Skeletal muscle satellite cell (primary cell): Measurements from ENCODE around the gene TTC7B.

Source experiments
- H3K27me3 ChIP-seq: 2 replicates; pipeline ENCODE4 v1.7.0; 2013; ENCODE audit warnings: low read length; ENCODE audit not compliant: control insufficient read depth, insufficient read depth
- H3K36me3 ChIP-seq: 2 replicates; pipeline ENCODE4 v1.7.0; 2013; ENCODE audit warnings: mild to moderate bottlenecking, control low read depth, low read length; ENCODE audit not compliant: insufficient read depth
- H3K4me1 ChIP-seq: 2 replicates; pipeline ENCODE4 v1.7.0; 2013; ENCODE audit warnings: low read length; ENCODE audit not compliant: control insufficient read depth, insufficient read depth
- H3K4me2 ChIP-seq: 2 replicates; pipeline ENCODE4 v1.7.0; 2013; ENCODE audit warnings: mild to moderate bottlenecking, low read length
- H3K4me3 ChIP-seq: 2 replicates; pipeline ENCODE4 v1.7.0; 2013; ENCODE audit warnings: low read length
- H3K9ac ChIP-seq: 2 replicates; pipeline ENCODE4 v1.7.0; 2013; ENCODE audit warnings: mild to moderate bottlenecking, low read depth, low read length, moderate library complexity
- H3K9me3 ChIP-seq: replicated peaks from 2 replicates; pipeline ENCODE4 v1.7.0; 2013; ENCODE audit warnings: mild to moderate bottlenecking, control low read depth, low read length

Gene TTC7B

DNA sequence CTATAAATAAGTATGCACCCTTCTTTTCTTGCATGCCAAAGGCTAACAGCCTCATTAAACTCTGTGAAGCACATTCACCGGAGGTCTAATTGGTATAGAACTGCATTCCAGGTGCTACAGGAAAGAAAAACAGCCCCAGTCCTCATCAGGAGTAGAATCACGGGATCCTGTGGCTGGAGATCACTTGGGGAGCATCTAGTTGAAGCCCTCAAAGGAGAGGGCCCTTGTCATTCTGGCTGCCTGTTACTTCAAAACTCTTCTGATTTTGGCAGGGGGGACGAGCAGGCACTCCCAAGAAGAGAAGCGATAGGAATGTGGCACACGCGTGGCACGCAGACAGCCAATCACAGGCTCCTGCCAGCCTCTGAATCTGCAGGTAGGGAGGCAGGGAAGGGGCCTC is 154.4 kb downstream of the TTC7B start:
- no peaks in the 10 kb centered on the region for H3K9me3 ChIP-seq
- H3K27me3 ChIP-seq = no peaks in the 10 kb centered on the region
- no peaks in the 10 kb centered on the region for H3K4me1 ChIP-seq
- no peak overlapping the region for H3K4me3 ChIP-seq
- peaks cover 3% of the 10 kb centered on the region for H3K36me3 ChIP-seq
- H3K4me2 ChIP-seq = no peak overlapping the region
- H3K9ac ChIP-seq = no peak overlapping the region

DNA sequence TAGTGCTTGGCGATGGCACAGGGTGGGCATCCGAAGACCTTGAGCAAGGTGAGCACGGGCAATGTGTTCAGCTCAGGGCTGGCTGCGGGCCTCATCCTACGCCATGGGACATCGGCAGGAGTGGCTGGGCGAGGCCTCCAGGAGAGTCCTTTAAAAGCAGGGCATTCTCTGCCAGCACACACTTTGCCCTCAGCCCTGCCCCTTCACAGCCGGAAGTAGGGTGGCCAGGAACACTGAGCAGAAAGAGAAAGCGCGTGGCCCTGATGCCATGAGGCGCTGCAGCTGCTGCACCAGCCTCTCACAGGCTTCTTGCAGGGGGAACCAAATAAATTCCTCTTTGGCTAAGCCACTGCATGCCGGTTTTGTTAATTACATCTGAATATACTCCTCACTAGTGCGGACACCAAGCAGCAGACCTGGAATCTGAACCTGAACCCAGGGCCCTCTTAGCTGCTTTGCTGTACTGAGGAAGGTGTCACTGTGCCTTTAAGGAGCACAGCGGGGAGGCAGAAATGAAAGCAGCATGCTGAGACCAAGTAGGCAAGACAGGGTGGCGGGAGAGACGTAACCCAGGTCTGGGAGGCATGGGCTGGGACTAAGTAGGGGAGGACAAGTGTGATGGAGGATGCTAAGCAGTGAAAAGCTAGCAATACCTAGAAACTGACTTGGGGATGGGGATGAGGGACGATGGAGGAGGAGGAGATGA is 155.2 kb downstream of the TTC7B start:
- H3K27me3 ChIP-seq = no peaks in the 10 kb centered on the region
- no peak overlapping the region for H3K4me3 ChIP-seq
- H3K4me2 ChIP-seq = no peak overlapping the region
- H3K9me3 ChIP-seq = no peaks in the 10 kb centered on the region
- H3K9ac ChIP-seq = no peak overlapping the region
- H3K36me3 ChIP-seq = peaks cover 3% of the 10 kb centered on the region
- H3K4me1 ChIP-seq = no peaks in the 10 kb centered on the region

DNA sequence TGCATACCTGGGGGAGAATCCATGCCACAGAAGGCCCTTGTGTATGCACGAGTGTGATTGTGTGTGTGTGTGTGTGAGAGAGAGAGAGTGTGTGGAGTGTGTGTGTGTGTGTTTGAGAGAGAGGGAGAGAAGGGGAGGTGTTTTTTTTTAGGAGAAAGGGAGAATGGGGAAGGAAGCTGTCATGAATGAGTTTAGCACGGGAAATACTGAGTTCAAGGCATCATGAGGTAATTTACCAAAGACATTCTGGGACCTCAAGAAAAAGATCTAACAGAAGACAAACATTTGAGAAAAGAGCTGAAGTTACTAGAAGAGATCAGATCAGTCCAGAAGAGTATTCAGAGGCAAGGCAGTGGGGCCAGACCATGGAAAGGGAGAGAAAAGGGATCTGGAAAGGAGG is 157.1 kb downstream of the TTC7B start:
- no peaks in the 10 kb centered on the region for H3K9me3 ChIP-seq
- H3K4me2 ChIP-seq = no peak overlapping the region
- H3K9ac ChIP-seq = no peak overlapping the region
- no peak overlapping the region for H3K4me3 ChIP-seq
- peaks cover 6% of the 10 kb centered on the region for H3K4me1 ChIP-seq
- peaks cover 5% of the 10 kb centered on the region for H3K36me3 ChIP-seq
- no peaks in the 10 kb centered on the region for H3K27me3 ChIP-seq

DNA sequence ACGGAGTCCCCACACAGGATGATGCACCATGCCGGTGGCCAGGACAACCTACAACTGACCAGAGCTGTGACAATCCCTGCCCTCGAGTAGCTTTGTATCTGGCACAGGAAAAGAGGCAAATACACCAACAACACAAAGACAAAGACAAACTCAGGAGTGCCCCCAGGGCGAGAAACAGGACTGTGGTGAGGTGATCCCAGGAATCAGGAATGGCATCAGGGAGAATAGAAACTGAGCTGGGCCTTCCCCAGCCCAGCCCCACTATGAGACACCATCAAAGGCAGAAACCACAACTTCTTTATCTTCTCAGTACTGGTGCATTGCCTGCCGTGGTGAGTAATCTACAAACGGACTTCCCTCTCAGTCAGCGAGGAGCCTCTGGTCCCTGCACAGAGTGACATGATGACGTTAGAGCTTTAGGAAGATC is 157.7 kb downstream of the TTC7B start:
- Histone ChIP-seq H3K9ac (no peak overlapping the region), H3K4me1 (peaks cover 6% of the 10 kb centered on the region), H3K4me2 (no peak overlapping the region), H3K27me3 (no peaks in the 10 kb centered on the region), H3K9me3 (no peaks in the 10 kb centered on the region), H3K4me3 (no peak overlapping the region), H3K36me3 (peaks cover 5% of the 10 kb centered on the region)

DNA sequence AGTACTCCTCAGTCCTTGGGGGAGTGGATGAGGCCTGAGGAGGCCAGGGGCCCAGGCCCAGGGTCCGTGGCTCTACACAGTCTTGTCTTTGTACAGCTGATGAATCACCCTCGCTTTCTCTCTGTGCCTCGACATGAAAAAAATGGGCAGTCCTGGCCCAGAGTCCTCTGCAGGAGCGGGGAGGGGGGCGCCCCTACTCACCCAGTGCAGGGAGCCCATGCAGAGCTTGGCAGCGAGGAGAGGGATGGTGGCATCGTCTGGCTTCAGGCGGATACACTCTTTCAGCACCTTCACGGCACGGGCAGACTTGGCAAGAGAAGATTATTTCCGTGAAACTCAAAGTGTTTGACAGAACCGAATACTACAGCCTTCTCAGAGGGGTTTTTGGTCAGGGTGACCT is 159.3 kb downstream of the TTC7B start:
- Histone ChIP-seq H3K4me3 (no peak overlapping the region), H3K36me3 (peaks cover 10% of the 10 kb centered on the region), H3K4me1 (peaks cover 6% of the 10 kb centered on the region), H3K9me3 (no peaks in the 10 kb centered on the region), H3K27me3 (no peaks in the 10 kb centered on the region), H3K9ac (no peak overlapping the region), H3K4me2 (no peak overlapping the region)

DNA sequence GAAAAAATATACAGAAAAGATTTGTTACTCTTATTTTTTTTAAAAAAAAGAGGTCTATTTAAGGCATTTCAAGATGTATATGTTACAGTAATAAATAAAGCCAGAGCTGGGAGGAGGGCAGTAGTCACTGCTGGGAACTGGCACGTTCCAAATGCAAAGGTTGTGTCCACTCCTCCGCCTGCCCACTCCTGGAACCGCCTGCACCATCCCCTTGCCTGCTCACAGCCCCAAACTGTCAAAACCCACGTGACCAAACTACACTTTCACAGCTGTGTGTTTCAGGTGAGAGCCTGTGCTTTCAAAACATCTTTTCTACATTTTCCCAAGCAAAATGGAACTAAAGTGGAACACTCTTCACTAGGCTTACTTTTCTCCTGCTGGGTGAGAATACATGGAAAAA is 160.4 kb downstream of the TTC7B start:
- Histone ChIP-seq H3K36me3 (peaks cover 10% of the 10 kb centered on the region), H3K4me3 (no peak overlapping the region), H3K9ac (no peak overlapping the region), H3K27me3 (no peaks in the 10 kb centered on the region), H3K4me2 (no peak overlapping the region), H3K4me1 (peaks cover 6% of the 10 kb centered on the region), H3K9me3 (no peaks in the 10 kb centered on the region)

DNA sequence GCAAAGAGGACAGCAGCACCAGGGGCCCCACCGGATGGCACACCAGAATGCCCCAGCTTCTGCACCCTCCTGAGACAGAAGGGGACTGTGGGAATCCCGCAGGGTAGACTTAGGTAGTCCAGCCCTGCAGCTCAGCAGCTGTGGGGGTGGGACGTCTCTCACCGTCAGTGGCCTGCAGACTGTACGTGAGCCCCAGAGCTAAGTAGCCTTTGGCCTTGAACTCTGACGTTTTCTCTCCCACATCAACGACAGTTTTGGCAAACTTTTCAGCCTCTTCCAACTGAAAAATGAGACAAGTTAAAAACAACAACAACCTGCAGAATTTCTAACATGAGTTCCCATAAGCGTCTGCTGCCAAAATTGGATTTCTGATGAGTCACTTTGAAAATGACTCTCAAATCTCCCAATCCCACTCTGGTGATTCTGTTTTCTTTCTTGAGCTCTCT is 161.4 kb downstream of the TTC7B start:
- H3K9ac ChIP-seq = no peak overlapping the region
- H3K4me1 ChIP-seq = peaks cover 6% of the 10 kb centered on the region
- H3K4me3 ChIP-seq = no peak overlapping the region
- peaks cover 10% of the 10 kb centered on the region for H3K36me3 ChIP-seq
- H3K27me3 ChIP-seq = no peaks in the 10 kb centered on the region
- no peaks in the 10 kb centered on the region for H3K9me3 ChIP-seq
- H3K4me2 ChIP-seq = no peak overlapping the region

DNA sequence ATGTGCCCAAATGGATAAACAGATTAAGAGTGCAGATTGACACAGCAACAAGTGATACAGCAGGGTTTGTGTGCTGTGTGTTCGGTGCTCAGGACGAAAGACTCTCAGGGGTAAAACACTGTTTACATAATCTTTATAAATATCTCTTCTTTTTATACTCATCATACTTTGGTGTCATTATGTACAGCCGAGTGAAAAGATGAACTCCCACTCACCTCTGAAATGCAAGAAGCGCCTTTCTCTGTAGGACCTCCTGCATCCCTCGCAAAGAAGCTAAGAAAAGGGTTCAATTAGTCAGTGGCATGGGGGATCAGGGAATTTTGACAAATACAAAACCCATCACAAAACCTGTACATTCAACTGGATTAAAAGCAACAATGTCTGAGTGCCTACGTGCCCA is 163.6 kb downstream of the TTC7B start:
- H3K9me3 ChIP-seq = no peaks in the 10 kb centered on the region
- no peaks in the 10 kb centered on the region for H3K27me3 ChIP-seq
- no peak overlapping the region for H3K4me3 ChIP-seq
- no peak overlapping the region for H3K4me2 ChIP-seq
- peaks cover 9% of the 10 kb centered on the region for H3K36me3 ChIP-seq
- H3K4me1 ChIP-seq = peaks cover 6% of the 10 kb centered on the region
- no peak overlapping the region for H3K9ac ChIP-seq

DNA sequence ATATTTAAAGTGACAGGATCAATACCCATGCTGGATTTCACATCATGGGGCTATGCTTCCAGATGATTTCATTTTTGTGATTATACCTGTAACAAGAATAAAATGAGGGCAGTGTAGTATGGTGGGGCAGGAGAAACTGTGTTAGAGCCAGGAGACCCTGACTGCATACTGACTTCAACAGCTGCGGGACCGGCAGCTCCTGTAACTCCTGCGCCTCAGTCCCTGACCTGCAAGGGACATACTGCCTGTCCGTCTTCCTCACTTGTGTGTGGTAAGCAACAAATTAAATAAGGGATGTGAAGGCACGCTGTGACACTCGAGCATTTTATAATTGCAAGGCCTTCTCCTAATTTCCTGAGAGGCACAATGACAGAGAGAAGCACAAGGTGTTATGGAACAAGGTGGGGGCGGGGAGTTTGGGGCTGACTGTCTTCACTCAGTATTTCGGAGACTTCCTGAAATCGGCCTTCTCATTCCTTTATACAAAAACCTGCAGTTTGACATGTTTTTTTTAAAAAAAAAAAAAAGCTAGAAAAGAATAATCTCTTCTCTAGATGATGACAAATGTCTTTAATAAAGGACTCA is 164.2 kb downstream of the TTC7B start:
- Histone ChIP-seq H3K36me3 (peaks cover 8% of the 10 kb centered on the region), H3K9ac (no peak overlapping the region), H3K4me1 (peaks cover 6% of the 10 kb centered on the region), H3K9me3 (no peaks in the 10 kb centered on the region), H3K4me3 (no peak overlapping the region), H3K4me2 (no peak overlapping the region), H3K27me3 (no peaks in the 10 kb centered on the region)

DNA sequence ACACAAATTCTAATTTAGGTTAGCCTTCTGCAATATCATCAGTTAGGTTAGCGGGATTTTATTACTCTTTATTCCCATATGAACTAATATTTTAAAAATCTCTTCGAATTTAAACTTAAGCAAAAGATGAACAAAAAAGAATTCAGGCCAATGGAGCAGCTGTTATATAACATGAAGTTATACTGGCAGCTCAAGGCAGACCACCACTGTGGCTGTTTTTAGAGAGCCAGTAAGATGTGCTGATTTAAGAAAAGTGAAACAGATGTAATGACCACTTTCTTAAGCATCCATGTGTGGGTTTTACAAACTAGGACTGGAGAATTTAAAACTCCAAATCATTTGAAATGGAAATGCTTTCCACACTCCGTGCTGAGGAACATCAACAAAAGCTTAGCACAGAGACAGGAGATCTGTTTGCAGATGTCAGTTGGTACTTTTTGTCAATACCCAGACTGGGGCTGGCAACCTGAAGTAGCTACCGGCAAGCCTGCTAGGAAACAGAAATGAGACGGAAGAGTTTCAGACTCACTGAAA is 164.9 kb downstream of the TTC7B start:
- H3K4me3 ChIP-seq = no peak overlapping the region
- H3K4me2 ChIP-seq = no peak overlapping the region
- H3K9ac ChIP-seq = no peak overlapping the region
- H3K36me3 ChIP-seq = peaks cover 8% of the 10 kb centered on the region
- H3K27me3 ChIP-seq = no peaks in the 10 kb centered on the region
- peaks cover 9% of the 10 kb centered on the region for H3K4me1 ChIP-seq
- no peaks in the 10 kb centered on the region for H3K9me3 ChIP-seq

DNA sequence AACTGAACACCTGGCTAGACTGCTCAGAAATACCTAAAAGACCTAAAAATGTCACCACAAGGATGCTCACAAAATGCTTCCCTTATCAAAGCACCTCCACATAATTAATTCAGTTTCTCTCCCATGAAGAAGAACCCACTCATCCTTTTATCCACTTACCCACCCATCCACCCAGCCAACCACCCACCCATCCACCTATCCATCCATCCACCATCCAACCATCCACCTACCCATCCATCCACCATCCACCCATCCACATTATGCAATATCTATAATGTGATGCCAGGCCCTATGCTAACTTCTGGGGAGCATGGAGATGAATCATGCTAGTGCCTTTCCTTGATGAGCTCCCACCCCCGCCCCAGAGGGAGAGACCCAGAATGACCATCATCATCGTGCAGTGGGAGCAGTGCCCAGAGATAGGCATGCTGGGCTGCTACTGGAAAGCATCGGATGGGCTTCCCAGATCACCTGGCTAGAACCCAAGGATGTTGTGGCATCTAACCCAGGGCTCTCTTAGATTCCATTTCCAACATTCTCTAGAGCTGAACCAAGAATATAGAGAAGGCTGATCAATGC is 166.6 kb downstream of the TTC7B start:
- peaks cover 7% of the 10 kb centered on the region for H3K36me3 ChIP-seq
- H3K9me3 ChIP-seq = no peaks in the 10 kb centered on the region
- peaks cover 19% of the 10 kb centered on the region for H3K4me1 ChIP-seq
- H3K4me2 ChIP-seq = no peak overlapping the region
- no peaks in the 10 kb centered on the region for H3K27me3 ChIP-seq
- no peak overlapping the region for H3K4me3 ChIP-seq
- no peak overlapping the region for H3K9ac ChIP-seq
